GM19467 (cell line): ENCODE data around the gene PPARA.
A peak's percentile ranks its signal among the peaks of the same experiment; 100 is the strongest.

Experiments
- ATAC-seq: cut with Tn5 transposase; IDR thresholded peaks from one replicate; pipeline ENCODE4 v1.9.1; 2021; ENCODE audit warnings: mild to moderate bottlenecking, moderate library complexity; ENCODE audit not compliant: unreplicated experiment

PPARA gene

GRCh38 chr22:46142548-46143490 is 7.5 kb upstream of the PPARA start:
- ATAC-seq = no peak

GRCh38 chr22:46143491-46144147 is 6.7 kb upstream of the PPARA start:
- ATAC-seq = no peak

- ATAC-seq = no peak
Observed at GRCh38 chr22:46145361-46145851, 4.9 kb upstream of the PPARA start.

GRCh38 chr22:46145896-46146295 is 4.4 kb upstream of the PPARA start:
- no peak for ATAC-seq

- ATAC-seq = no peak
Observed at GRCh38 chr22:46146329-46146728, 4.0 kb upstream of the PPARA start.

- no peak for ATAC-seq
Observed at GRCh38 chr22:46147061-46147460, 3.3 kb upstream of the PPARA start.

- no peak for ATAC-seq
Observed at GRCh38 chr22:46147471-46148267, 2.7 kb upstream of the PPARA start.

GRCh38 chr22:46148336-46148735 is 2.0 kb upstream of the PPARA start:
- no peak for ATAC-seq

GRCh38 chr22:46148816-46149511 is 1.4 kb upstream of the PPARA start:
- no peak for ATAC-seq

GRCh38 chr22:46149512-46150033 is 753 bp upstream of the PPARA start:
- ATAC-seq = no peak

- peak; percentile 25 for ATAC-seq
Observed at GRCh38 chr22:46150655-46151477, 540 bp downstream of the PPARA start.

GRCh38 chr22:46153930-46154329 is 3.6 kb downstream of the PPARA start:
- no peak for ATAC-seq

- ATAC-seq = no peak
Observed at GRCh38 chr22:46156031-46156430, 5.7 kb downstream of the PPARA start.

GRCh38 chr22:46158283-46158682 is 8.0 kb downstream of the PPARA start:
- ATAC-seq = no peak

- no peak for ATAC-seq
Observed at GRCh38 chr22:46159212-46159611, 8.9 kb downstream of the PPARA start.

- no peak for ATAC-seq
Observed at GRCh38 chr22:46159777-46160176, 9.5 kb downstream of the PPARA start.

GRCh38 chr22:46162285-46162684 is 12.0 kb downstream of the PPARA start:
- no peak for ATAC-seq

GRCh38 chr22:46162771-46163556 is 12.6 kb downstream of the PPARA start:
- no peak for ATAC-seq

- ATAC-seq = no peak
Observed at GRCh38 chr22:46163557-46163888, 13.2 kb downstream of the PPARA start.
